ENCODE measurements around the gene TARS3. TPM values are rescaled to one million over a fixed set of nuclear protein-coding genes. Genes with fewer than 3 reads are reported as not detected.

Gene TARS3
- total and polyA plus RNA-seq, 5 experiments from 2014 or later = 7.2 to 37.6 (median 15.2) TPM

- Mint-ChIP-seq H3K36me3 (peaks cover 0 to 12% (median 6%) of the 10 kb centered on the region in 3 donors), H3K4me3 (no peak overlapping the region), H3K27ac (no peak overlapping the region), H3K27me3 (no peaks in the 10 kb centered on the region), H3K4me1 (peaks cover 8 to 22% (median 16%) of the 10 kb centered on the region in 4 donors), H3K9me3 (peaks cover 0 to 2% (median 0%) of the 10 kb centered on the region in 9 donors)
- no peak for DNase-seq
- ATAC-seq = no peak
- POLR2A ChIA-PET = no interaction called here
These were observed 2.9 kb upstream of the TARS3 start for GRCh38 chr15:101727186-101727585.

GRCh38 chr15:101725073-101725472 lies 800 bp upstream of the TARS3 start:
- POLR2A ChIA-PET = interaction anchor here (2.6 kb wide), 1 partner anchor 72 kb away, joined by 18 read pairs; the partner anchor contains the start of gene TM2D3
- Mint-ChIP-seq H3K4me1 (peaks cover 12 to 40% (median 29%) of the 10 kb centered on the region in 4 donors), H3K27me3 (no peaks in the 10 kb centered on the region), H3K36me3 (peaks cover 5 to 25% (median 22%) of the 10 kb centered on the region in 3 donors), H3K9me3 (peaks cover 0 to 2% (median 0%) of the 10 kb centered on the region in 9 donors), H3K4me3 (peak overlapping the region in 8 of 10 donors; percentile 48 to 83 (median 59)), H3K27ac (peak overlapping the region in 8 of 10 donors; percentile 47 to 90 (median 78))
- no peak for ATAC-seq
- no peak for DNase-seq

GRCh38 chr15:101724675-101725005 lies 367 bp upstream of the TARS3 start:
- peaks cover 5 to 27% (median 24%) of the 10 kb centered on the region in 3 donors for H3K36me3 Mint-ChIP-seq
- no peaks in the 10 kb centered on the region for H3K27me3 Mint-ChIP-seq
- peak overlapping the region in 9 of 10 donors; percentile 47 to 90 (median 81) for H3K27ac Mint-ChIP-seq
- DNase-seq = no peak
- H3K4me1 Mint-ChIP-seq = peaks cover 9 to 41% (median 31%) of the 10 kb centered on the region in 4 donors
- H3K9me3 Mint-ChIP-seq = peaks cover 0 to 2% (median 0%) of the 10 kb centered on the region in 9 donors
- peak overlapping the region in 9 of 10 donors; percentile 38 to 83 (median 57) for H3K4me3 Mint-ChIP-seq
- ATAC-seq = no peak
- POLR2A ChIA-PET = interaction anchor here (0.9 to 2.6 kb wide), 4 partner anchors 14 to 72 kb away, joined by 3 to 18 read pairs (median 3); partner anchors contain the start of gene TM2D3

GRCh38 chr15:101723171-101723873 lies 951 bp downstream of the TARS3 start:
- no peaks in the 10 kb centered on the region for H3K27me3 Mint-ChIP-seq
- peaks cover 16 to 54% (median 43%) of the 10 kb centered on the region in 4 donors for H3K4me1 Mint-ChIP-seq
- ATAC-seq = no peak
- peaks cover 0 to 2% (median 0%) of the 10 kb centered on the region in 9 donors for H3K9me3 Mint-ChIP-seq
- peak overlapping the region; percentile 77 to 97 (median 92) for H3K4me3 Mint-ChIP-seq
- DNase-seq = peak in 4 of 10 donors; percentile 21 to 36 (median 24)
- POLR2A ChIA-PET = interaction anchor here (0.6 to 2.6 kb wide), 8 partner anchors 13 to 435 kb away, joined by 3 to 18 read pairs (median 3); partner anchors contain the start of genes SNRPA1 and TM2D3
- peak overlapping the region; percentile 81 to 96 (median 92) for H3K27ac Mint-ChIP-seq
- peaks cover 10 to 40% (median 29%) of the 10 kb centered on the region in 3 donors for H3K36me3 Mint-ChIP-seq

- no peak for ATAC-seq
These were observed 5.4 kb downstream of the TARS3 start for GRCh38 chr15:101718896-101719295.

GRCh38 chr15:101712078-101712477 lies 12.2 kb downstream of the TARS3 start:
- DNase-seq = no peak
- H3K27me3 Mint-ChIP-seq = no peaks in the 10 kb centered on the region
- no peak overlapping the region for H3K4me3 Mint-ChIP-seq
- peak overlapping the region in 3 of 10 donors; percentile 5 to 47 (median 7) for H3K27ac Mint-ChIP-seq
- POLR2A ChIA-PET = no interaction called here
- no peak for ATAC-seq
- H3K9me3 Mint-ChIP-seq = no peaks in the 10 kb centered on the region
- peaks cover 3 to 88% (median 50%) of the 10 kb centered on the region in 3 donors for H3K36me3 Mint-ChIP-seq
- H3K4me1 Mint-ChIP-seq = peaks cover 7 to 25% (median 18%) of the 10 kb centered on the region in 4 donors

More at GRCh38 chr15:101718896-101719295, 5.4 kb downstream of the TARS3 start:
- peaks cover 21 to 60% (median 45%) of the 10 kb centered on the region in 4 donors for H3K4me1 Mint-ChIP-seq
- no peaks in the 10 kb centered on the region for H3K27me3 Mint-ChIP-seq
- no peaks in the 10 kb centered on the region for H3K9me3 Mint-ChIP-seq
- POLR2A ChIA-PET = no interaction called here
- no peak overlapping the region for H3K27ac Mint-ChIP-seq
- DNase-seq = no peak
- no peak overlapping the region for H3K4me3 Mint-ChIP-seq
- H3K36me3 Mint-ChIP-seq = peaks cover 10 to 76% (median 40%) of the 10 kb centered on the region in 3 donors

GRCh38 chr15:101710806-101711205 lies 13.5 kb downstream of the TARS3 start:
- POLR2A ChIA-PET = interaction anchor here (1.1 kb wide), 1 partner anchor 13 kb away, joined by 3 read pairs; the partner anchor contains the start of gene TARS3
- H3K4me3 Mint-ChIP-seq = no peak overlapping the region
- DNase-seq (no peak), ATAC-seq (no peak)
- H3K9me3 Mint-ChIP-seq = no peaks in the 10 kb centered on the region
- peak overlapping the region in 1 of 10 donors; percentile 27 for H3K27ac Mint-ChIP-seq
- H3K4me1 Mint-ChIP-seq = peaks cover 5 to 24% (median 18%) of the 10 kb centered on the region in 4 donors
- H3K27me3 Mint-ChIP-seq = no peaks in the 10 kb centered on the region
- H3K36me3 Mint-ChIP-seq = peaks cover 3 to 87% (median 47%) of the 10 kb centered on the region in 3 donors

- peaks cover 4 to 24% (median 19%) of the 10 kb centered on the region in 4 donors for H3K4me1 Mint-ChIP-seq
- no peak for DNase-seq
- H3K27ac Mint-ChIP-seq = peak overlapping the region in 3 of 10 donors; percentile 36 to 57 (median 50)
- H3K27me3 Mint-ChIP-seq = no peaks in the 10 kb centered on the region
- POLR2A ChIA-PET = interaction anchor here (0.8 kb wide), 1 partner anchor 12 kb away, joined by 3 read pairs; no protein-coding TSS in a partner anchor
- no peaks in the 10 kb centered on the region for H3K9me3 Mint-ChIP-seq
- ATAC-seq = no peak
- no peak overlapping the region for H3K4me3 Mint-ChIP-seq
- H3K36me3 Mint-ChIP-seq = peaks cover 8 to 90% (median 55%) of the 10 kb centered on the region in 3 donors
These were observed 14.8 kb downstream of the TARS3 start for GRCh38 chr15:101709466-101709865.

- Mint-ChIP-seq H3K9me3 (no peaks in the 10 kb centered on the region), H3K27ac (no peak overlapping the region), H3K4me3 (no peak overlapping the region), H3K4me1 (peaks cover 4 to 20% (median 15%) of the 10 kb centered on the region in 4 donors), H3K36me3 (peaks cover 8 to 88% (median 48%) of the 10 kb centered on the region in 3 donors), H3K27me3 (no peaks in the 10 kb centered on the region)
- DNase-seq (no peak), ATAC-seq (no peak)
- POLR2A ChIA-PET = no interaction called here
These were observed 16.3 kb downstream of the TARS3 start for GRCh38 chr15:101707983-101708382.

- Mint-ChIP-seq H3K9me3 (no peaks in the 10 kb centered on the region), H3K4me1 (peaks cover 9 to 29% (median 12%) of the 10 kb centered on the region in 4 donors), H3K27me3 (no peaks in the 10 kb centered on the region), H3K27ac (no peak overlapping the region), H3K4me3 (peak overlapping the region in 1 of 10 donors; percentile 24), H3K36me3 (peaks cover 26 to 88% (median 56%) of the 10 kb centered on the region in 3 donors)
- ATAC-seq = no peak
- POLR2A ChIA-PET = no interaction called here
- DNase-seq = no peak
These were observed 22.2 kb downstream of the TARS3 start for GRCh38 chr15:101702077-101702476.

GRCh38 chr15:101698314-101698713 lies 26.0 kb downstream of the TARS3 start:
- Mint-ChIP-seq H3K4me1 (peaks cover 16 to 40% (median 19%) of the 10 kb centered on the region in 4 donors), H3K9me3 (no peaks in the 10 kb centered on the region), H3K27ac (peak overlapping the region in 1 of 10 donors; percentile 9), H3K36me3 (peaks cover 25 to 95% (median 63%) of the 10 kb centered on the region in 3 donors), H3K27me3 (no peaks in the 10 kb centered on the region), H3K4me3 (no peak overlapping the region)
- POLR2A ChIA-PET = no interaction called here
- DNase-seq (no peak), ATAC-seq (no peak)

- DNase-seq = no peak
- Mint-ChIP-seq H3K27me3 (no peaks in the 10 kb centered on the region), H3K4me1 (peaks cover 16 to 44% (median 20%) of the 10 kb centered on the region in 4 donors), H3K27ac (peak overlapping the region in 8 of 10 donors; percentile 2 to 87 (median 21)), H3K4me3 (peak overlapping the region in 2 of 10 donors; percentile 22 to 39), H3K36me3 (peaks cover 25 to 96% (median 63%) of the 10 kb centered on the region in 3 donors), H3K9me3 (no peaks in the 10 kb centered on the region)
- peak; percentile 35 to 44 for ATAC-seq
- POLR2A ChIA-PET = no interaction called here
These were observed 26.8 kb downstream of the TARS3 start for GRCh38 chr15:101697488-101697887.

- H3K36me3 Mint-ChIP-seq = peaks cover 19 to 92% (median 58%) of the 10 kb centered on the region in 3 donors
- DNase-seq (no peak), ATAC-seq (no peak)
- no peak overlapping the region for H3K4me3 Mint-ChIP-seq
- H3K27me3 Mint-ChIP-seq = no peaks in the 10 kb centered on the region
- peaks cover 16 to 37% (median 20%) of the 10 kb centered on the region in 4 donors for H3K4me1 Mint-ChIP-seq
- H3K27ac Mint-ChIP-seq = peak overlapping the region in 4 of 10 donors; percentile 3 to 58 (median 16)
- POLR2A ChIA-PET = no interaction called here
- H3K9me3 Mint-ChIP-seq = no peaks in the 10 kb centered on the region
These were observed 27.4 kb downstream of the TARS3 start for GRCh38 chr15:101696829-101697228.
